ENCODE results near the gene NID1.

GRCh38 chr1:236051242-236051791, 13.6 kb downstream of the NID1 start:
- TF ChIP-seq CTCF (IDR thresholded peaks at IDR 0.05; ENCODE audit: borderline replicate concordance, extremely low read depth, low read length, poor library complexity, severe bottlenecking), result no peak
- TF ChIP-seq EZH2 (IDR thresholded peaks at IDR 0.05; ENCODE audit: borderline replicate concordance, low read depth, low read length, severe bottlenecking), result no peak
